Natural killer cell treated with Interleukin-12 subunit alpha and Interleukin-12 subunit beta and Interleukin-15 and Interleukin-18, amount 100 ng/mL, for 72 hours (primary cell): ENCODE results near the gene ALDH6A1. TPM values are rescaled to one million over a fixed set of nuclear protein-coding genes. Genes with fewer than 3 reads are reported as not detected.

Experiments used
- ATAC-seq, 2 donors: fragments of 150-1000 bp; cut with Tn5 transposase in 1 of 2; sonication (Bioruptor Pico), chemical (Tn5 transposase) in 1 of 2; 2 replicates each; pipeline ENCODE4 v1.10.0; 2021
- DNase-seq: peaks from one replicate; pipeline ENCODE4 v3.0.0; 2022; ENCODE audit warnings: low spot score
- H3K27ac Mint-ChIP-seq, 2 donors: 1 replicate in 1 of 2; 2 replicates in 1 of 2; pipeline ENCODE4 v1.8.0; 2022; ENCODE audit warnings: mixed read lengths in 2 of 2, mild to moderate bottlenecking in 1 of 2, moderate library complexity in 1 of 2
- H3K27me3 Mint-ChIP-seq, 2 donors: 1 replicate in 1 of 2; 2 replicates in 1 of 2; pipeline ENCODE4 v1.8.0; 2022; ENCODE audit warnings: mixed read lengths in 2 of 2
- H3K36me3 Mint-ChIP-seq: one replicate; pipeline ENCODE4 v1.8.0; 2022; ENCODE audit warnings: mixed read lengths
- H3K4me1 Mint-ChIP-seq, 2 donors: 1 replicate in 1 of 2; 2 replicates in 1 of 2; pipeline ENCODE4 v1.8.0; 2022; ENCODE audit warnings: low read depth in 2 of 2, mixed read lengths in 2 of 2, mild to moderate bottlenecking in 1 of 2
- H3K4me3 Mint-ChIP-seq: one replicate; pipeline ENCODE4 v1.8.0; 2022; ENCODE audit warnings: mixed read lengths
- H3K9me3 Mint-ChIP-seq: 2 replicates; pipeline ENCODE4 v1.8.0; 2022; ENCODE audit warnings: mixed read lengths
- total RNA-seq, 2 donors: library from RNA; stranded (reverse); gene quantifications; one replicate each; pipeline ENCODE4 v1.2.3, GENCODE V29; 2022

ALDH6A1 gene
- total RNA-seq, 2 donors from 2014 or later, result 5.5 to 11.4 TPM

GRCh38 chr14:74081491-74081890, 2.8 kb downstream of the ALDH6A1 start:
- peaks cover 16 to 25% of the 10 kb centered on the region in 2 donors for H3K4me1 Mint-ChIP-seq
- no peak for DNase-seq
- ATAC-seq, result no peak
- H3K27me3 Mint-ChIP-seq, result no peaks in the 10 kb centered on the region
- no peaks in the 10 kb centered on the region for H3K9me3 Mint-ChIP-seq
- H3K36me3 Mint-ChIP-seq, result no peaks in the 10 kb centered on the region
- H3K4me3 Mint-ChIP-seq, result no peak overlapping the region
- no peak overlapping the region for H3K27ac Mint-ChIP-seq

GRCh38 chr14:74080820-74081460, 3.3 kb downstream of the ALDH6A1 start:
- no peaks in the 10 kb centered on the region for H3K36me3 Mint-ChIP-seq
- no peak for DNase-seq
- no peaks in the 10 kb centered on the region for H3K27me3 Mint-ChIP-seq
- no peak overlapping the region for H3K4me3 Mint-ChIP-seq
- H3K4me1 Mint-ChIP-seq, result peaks cover 14 to 19% of the 10 kb centered on the region in 2 donors
- no peak for ATAC-seq
- no peak overlapping the region for H3K27ac Mint-ChIP-seq
- H3K9me3 Mint-ChIP-seq, result no peaks in the 10 kb centered on the region

GRCh38 chr14:74077401-74077800, 6.9 kb downstream of the ALDH6A1 start:
- no peaks in the 10 kb centered on the region for H3K4me1 Mint-ChIP-seq
- H3K27me3 Mint-ChIP-seq, result no peaks in the 10 kb centered on the region
- no peaks in the 10 kb centered on the region for H3K36me3 Mint-ChIP-seq
- DNase-seq, result no peak
- no peak overlapping the region for H3K27ac Mint-ChIP-seq
- ATAC-seq, result no peak
- H3K4me3 Mint-ChIP-seq, result no peak overlapping the region
- H3K9me3 Mint-ChIP-seq, result no peaks in the 10 kb centered on the region

GRCh38 chr14:74065746-74066575, 18.3 kb downstream of the ALDH6A1 start:
- H3K4me3 Mint-ChIP-seq, result no peak overlapping the region
- H3K4me1 Mint-ChIP-seq, result no peaks in the 10 kb centered on the region
- peak overlapping the region; percentile 12 to 48 for H3K27ac Mint-ChIP-seq
- no peak for DNase-seq
- no peaks in the 10 kb centered on the region for H3K27me3 Mint-ChIP-seq
- no peak for ATAC-seq
- no peaks in the 10 kb centered on the region for H3K9me3 Mint-ChIP-seq
- peaks cover 5% of the 10 kb centered on the region for H3K36me3 Mint-ChIP-seq

GRCh38 chr14:74064883-74065282, 19.4 kb downstream of the ALDH6A1 start:
- Mint-ChIP-seq H3K27ac (no peak overlapping the region), H3K4me1 (no peaks in the 10 kb centered on the region), H3K4me3 (no peak overlapping the region), H3K9me3 (no peaks in the 10 kb centered on the region), H3K36me3 (peaks cover 5% of the 10 kb centered on the region), H3K27me3 (no peaks in the 10 kb centered on the region)
- DNase-seq (no peak), ATAC-seq (no peak)

- ATAC-seq, result no peak
- H3K4me3 Mint-ChIP-seq, result no peak overlapping the region
- no peaks in the 10 kb centered on the region for H3K27me3 Mint-ChIP-seq
- DNase-seq, result no peak
- no peaks in the 10 kb centered on the region for H3K4me1 Mint-ChIP-seq
- H3K36me3 Mint-ChIP-seq, result peaks cover 5% of the 10 kb centered on the region
- no peak overlapping the region for H3K27ac Mint-ChIP-seq
- no peaks in the 10 kb centered on the region for H3K9me3 Mint-ChIP-seq
Observed at GRCh38 chr14:74064426-74064825, 19.8 kb downstream of the ALDH6A1 start.

GRCh38 chr14:74062809-74063150, 21.5 kb downstream of the ALDH6A1 start:
- H3K27ac Mint-ChIP-seq, result no peak overlapping the region
- H3K27me3 Mint-ChIP-seq, result no peaks in the 10 kb centered on the region
- DNase-seq (no peak), ATAC-seq (no peak)
- no peak overlapping the region for H3K4me3 Mint-ChIP-seq
- H3K4me1 Mint-ChIP-seq, result no peaks in the 10 kb centered on the region
- peaks cover 5% of the 10 kb centered on the region for H3K36me3 Mint-ChIP-seq
- H3K9me3 Mint-ChIP-seq, result no peaks in the 10 kb centered on the region

- no peak overlapping the region for H3K27ac Mint-ChIP-seq
- no peak for ATAC-seq
Observed at GRCh38 chr14:74049876-74050495, 34.3 kb downstream of the ALDH6A1 start.

GRCh38 chr14:74048281-74048680, 36.0 kb downstream of the ALDH6A1 start:
- DNase-seq (no peak), ATAC-seq (no peak)
- Mint-ChIP-seq H3K27ac (no peak overlapping the region), H3K27me3 (no peaks in the 10 kb centered on the region), H3K36me3 (no peaks in the 10 kb centered on the region), H3K4me1 (no peaks in the 10 kb centered on the region), H3K9me3 (no peaks in the 10 kb centered on the region), H3K4me3 (no peak overlapping the region)

More at GRCh38 chr14:74049876-74050495, 34.3 kb downstream of the ALDH6A1 start:
- H3K27me3 Mint-ChIP-seq, result no peaks in the 10 kb centered on the region
- H3K4me3 Mint-ChIP-seq, result no peak overlapping the region
- H3K4me1 Mint-ChIP-seq, result no peaks in the 10 kb centered on the region
- H3K9me3 Mint-ChIP-seq, result no peaks in the 10 kb centered on the region
- H3K36me3 Mint-ChIP-seq, result no peaks in the 10 kb centered on the region
- no peak for DNase-seq

- Mint-ChIP-seq H3K9me3 (no peaks in the 10 kb centered on the region), H3K27ac (no peak overlapping the region), H3K36me3 (no peaks in the 10 kb centered on the region), H3K27me3 (no peaks in the 10 kb centered on the region), H3K4me3 (no peak overlapping the region), H3K4me1 (no peaks in the 10 kb centered on the region)
- ATAC-seq, result no peak
- DNase-seq, result no peak
Observed at GRCh38 chr14:74045522-74045921, 38.7 kb downstream of the ALDH6A1 start.

- Mint-ChIP-seq H3K4me3 (no peak overlapping the region), H3K27ac (no peak overlapping the region), H3K27me3 (no peaks in the 10 kb centered on the region), H3K36me3 (no peaks in the 10 kb centered on the region), H3K9me3 (no peaks in the 10 kb centered on the region), H3K4me1 (no peaks in the 10 kb centered on the region)
- ATAC-seq, result no peak
- DNase-seq, result no peak
Observed at GRCh38 chr14:74042296-74042695, 42.0 kb downstream of the ALDH6A1 start.

- no peaks in the 10 kb centered on the region for H3K4me1 Mint-ChIP-seq
- no peaks in the 10 kb centered on the region for H3K27me3 Mint-ChIP-seq
- no peaks in the 10 kb centered on the region for H3K36me3 Mint-ChIP-seq
- no peak overlapping the region for H3K27ac Mint-ChIP-seq
- DNase-seq (no peak), ATAC-seq (no peak)
- H3K9me3 Mint-ChIP-seq, result no peaks in the 10 kb centered on the region
- no peak overlapping the region for H3K4me3 Mint-ChIP-seq
Observed at GRCh38 chr14:74038020-74038859, 46.0 kb downstream of the ALDH6A1 start.

GRCh38 chr14:74035556-74035955, 48.7 kb downstream of the ALDH6A1 start:
- no peak overlapping the region for H3K4me3 Mint-ChIP-seq
- no peak for DNase-seq
- no peak overlapping the region for H3K27ac Mint-ChIP-seq
- no peaks in the 10 kb centered on the region for H3K27me3 Mint-ChIP-seq
- H3K36me3 Mint-ChIP-seq, result no peaks in the 10 kb centered on the region
- H3K9me3 Mint-ChIP-seq, result no peaks in the 10 kb centered on the region
- no peak for ATAC-seq
- H3K4me1 Mint-ChIP-seq, result no peaks in the 10 kb centered on the region
